Measurements from ENCODE around the gene F7. TPM values are rescaled to one million over a fixed set of nuclear protein-coding genes. Genes with fewer than 3 reads are reported as not detected.
A peak's percentile ranks its signal among the peaks of the same experiment; 100 is the strongest.

Gene F7
- total RNA-seq, 1 experiment from 2014 or later = not detected

- ChIA-PET POLR2A (no interaction called here), CTCF (no interaction called here)
- intact Hi-C loops (cut with micrococcal nuclease; ENCODE audit: unreplicated experiment) = no loop called here
- no TSS peak for BruUV-seq (replicated peaks)
- Histone ChIP-seq H3K4me1 (ENCODE audit: control insufficient read depth, insufficient read depth, low read length) (no peaks in the 10 kb centered on the region), H3K36me3 (ENCODE audit: control insufficient read depth, insufficient read depth, low read length) (no peaks in the 10 kb centered on the region), H3K9me3 (ENCODE audit: control insufficient read depth, insufficient read depth, low read depth, low read length) (no peaks in the 10 kb centered on the region), H3K27me3 (ENCODE audit: control insufficient read depth, insufficient read depth, low read length) (no peaks in the 10 kb centered on the region), H3K4me3 (ENCODE audit: low read depth in 2 of 2, low read length in 2 of 2) (no peak overlapping the region), H3K27ac (ENCODE audit: low read length) (no peak overlapping the region)
- no peak for TF ChIP-seq CTCF (IDR thresholded peaks at IDR 0.05)
- TF ChIP-seq SIN3A (IDR thresholded peaks at IDR 0.05; ENCODE audit: borderline replicate concordance, insufficient read depth, low read depth, low read length) = no peak
- TF ChIP-seq TCF7L2 (IDR thresholded peaks at IDR 0.05; ENCODE audit: low read depth, low read length) = no peak
- no peak for TF ChIP-seq REST (IDR thresholded peaks at IDR 0.05; ENCODE audit: insufficient read depth in 1 of 2, low read depth in 2 of 2, low read length in 1 of 2)
- no peak for TF ChIP-seq POLR2AphosphoS5 (IDR thresholded peaks at IDR 0.05; ENCODE audit: low read depth, low read length)
- no peak for DNase-seq (ENCODE audit: low read depth, low spot score)
- in situ Hi-C loops (cut with HindIII; ENCODE audit: low pct_unique_long_range_greater_than_20kb, low sequenced_read_pairs) = no loop called here
- ATAC-seq = no peak
Measured at GRCh38 chr13:113150550-113151365, 45.2 kb downstream of the F7 start.

GRCh38 chr13:113151745-113152690 is 46.4 kb downstream of the F7 start:
- ATAC-seq (peak; percentile 49), DNase-seq (ENCODE audit: low read depth, low spot score) (no peak)
- Histone ChIP-seq H3K27me3 (ENCODE audit: control insufficient read depth, insufficient read depth, low read length) (no peaks in the 10 kb centered on the region), H3K36me3 (ENCODE audit: control insufficient read depth, insufficient read depth, low read length) (no peaks in the 10 kb centered on the region), H3K4me1 (ENCODE audit: control insufficient read depth, insufficient read depth, low read length) (no peaks in the 10 kb centered on the region), H3K9me3 (ENCODE audit: control insufficient read depth, insufficient read depth, low read depth, low read length) (no peaks in the 10 kb centered on the region), H3K27ac (ENCODE audit: low read length) (no peak overlapping the region), H3K4me3 (ENCODE audit: low read depth in 2 of 2, low read length in 2 of 2) (peak overlapping the region; percentile 38 to 64; a peak in 3 of 4 replicates)
- BruUV-seq (replicated peaks) = no TSS peak
- ChIA-PET POLR2A (no interaction called here), CTCF (no interaction called here)
- TF ChIP-seq REST (IDR thresholded peaks at IDR 0.05; ENCODE audit: insufficient read depth in 1 of 2, low read depth in 2 of 2, low read length in 1 of 2) (no peak), TCF7L2 (IDR thresholded peaks at IDR 0.05; ENCODE audit: low read depth, low read length) (no peak), POLR2AphosphoS5 (IDR thresholded peaks at IDR 0.05; ENCODE audit: low read depth, low read length) (no peak), SIN3A (IDR thresholded peaks at IDR 0.05; ENCODE audit: borderline replicate concordance, insufficient read depth, low read depth, low read length) (no peak)
- intact Hi-C loops (cut with micrococcal nuclease; ENCODE audit: unreplicated experiment) (no loop called here), in situ Hi-C loops (cut with HindIII; ENCODE audit: low pct_unique_long_range_greater_than_20kb, low sequenced_read_pairs) (no loop called here)

Data from Panc1 (cell line).